ENCODE data around the gene CCM2. TPM values are rescaled to one million over a fixed set of nuclear protein-coding genes. Genes with fewer than 3 reads are reported as not detected.
"Not testable (repeated sequence)": the region's sequence is repeated elsewhere in the genome, so short reads cannot be mapped to it uniquely, and the experiment has no call there.

CCM2 gene
- total and polyA plus RNA-seq, 7 donors = 28.1 to 54.2 (median 34.1) TPM

- intact Hi-C loops (cut with DNase I) = loop anchor here (5.0 to 10.0 kb wide), 2 partner anchors 265 to 508 kb away; partner anchors contain the start of genes H2AZ2 and OGDH
- H3K4me3 ChIP-seq = peak overlapping the region in 1 of 4 donors; percentile 73
Observed at GRCh38 chr7:45112648-45113047, 112.6 kb downstream of the CCM2 start.

GRCh38 chr7:45114257-45114656, 114.3 kb downstream of the CCM2 start:
- H3K36me3 ChIP-seq, H3K9me3 ChIP-seq, DNase-seq, H3K27ac ChIP-seq, H3K27me3 ChIP-seq, H3K4me3 ChIP-seq: not testable (repeated sequence)
- intact Hi-C loops (cut with DNase I) = loop anchor here (5.0 to 10.0 kb wide), 2 partner anchors 267 to 509 kb away; partner anchors contain the start of genes H2AZ2 and OGDH
- WGBS, 2 donors = 64 to 87% methylated on average over 1 of the region's 1 CpG
- peaks cover 0 to 22% (median 18%) of the 10 kb centered on the region in 4 donors for H3K4me1 ChIP-seq

More at GRCh38 chr7:45112648-45113047, 112.6 kb downstream of the CCM2 start:
- TF ChIP-seq POLR2AphosphoS5 (IDR thresholded peaks at IDR 0.05) = no peak
- TF ChIP-seq CTCF (IDR thresholded peaks at IDR 0.05) = no peak
- no peak for TF ChIP-seq EP300 (IDR thresholded peaks at IDR 0.05)
- no peak for TF ChIP-seq POLR2A (IDR thresholded peaks at IDR 0.05)
- DNase-seq = no peak
- Histone ChIP-seq H3K9me3 (no peaks in the 10 kb centered on the region), H3K27ac (peak overlapping the region in 3 of 4 donors; percentile 89 to 93 (median 92)), H3K27me3 (peaks cover 0 to 4% (median 0%) of the 10 kb centered on the region in 3 donors), H3K4me1 (peaks cover 0 to 38% (median 33%) of the 10 kb centered on the region in 4 donors), H3K36me3 (peaks cover 13 to 19% (median 13%) of the 10 kb centered on the region in 4 donors)
- 84 to 94% methylated on average over 1 of the region's 1 CpG for WGBS, 2 donors

GRCh38 chr7:45114926-45115325, 114.9 kb downstream of the CCM2 start:
- Histone ChIP-seq H3K27ac (no peak overlapping the region), H3K9me3 (no peaks in the 10 kb centered on the region), H3K4me3 (no peak overlapping the region), H3K27me3 (peaks cover 0 to 4% (median 0%) of the 10 kb centered on the region in 3 donors), H3K4me1 (peaks cover 0 to 18% (median 15%) of the 10 kb centered on the region in 4 donors), H3K36me3 (no peaks in the 10 kb centered on the region)
- no peak for DNase-seq
- intact Hi-C loops (cut with DNase I) = loop anchor here (5.0 to 10.0 kb wide), 2 partner anchors 268 to 510 kb away; partner anchors contain the start of genes H2AZ2 and OGDH
- TF ChIP-seq POLR2AphosphoS5 (IDR thresholded peaks at IDR 0.05) = no peak
- TF ChIP-seq EP300 (IDR thresholded peaks at IDR 0.05) = no peak
- TF ChIP-seq CTCF (IDR thresholded peaks at IDR 0.05) = no peak
- TF ChIP-seq POLR2A (IDR thresholded peaks at IDR 0.05) = no peak

GRCh38 chr7:45116048-45116447, 116.0 kb downstream of the CCM2 start:
- H3K36me3 ChIP-seq = no peaks in the 10 kb centered on the region
- intact Hi-C loops (cut with DNase I) = loop anchor here (10.0 kb wide), 1 partner anchor 511 kb away; the partner anchor contains the start of gene OGDH
- no peak overlapping the region for H3K27ac ChIP-seq
- no peak for DNase-seq
- H3K27me3 ChIP-seq = peaks cover 0 to 4% (median 0%) of the 10 kb centered on the region in 3 donors
- H3K9me3 ChIP-seq = no peaks in the 10 kb centered on the region
- peaks cover 0 to 7% (median 6%) of the 10 kb centered on the region in 4 donors for H3K4me1 ChIP-seq
- TF ChIP-seq CTCF (IDR thresholded peaks at IDR 0.05) (no peak), POLR2A (IDR thresholded peaks at IDR 0.05) (no peak), POLR2AphosphoS5 (IDR thresholded peaks at IDR 0.05) (no peak), EP300 (IDR thresholded peaks at IDR 0.05) (no peak)
- H3K4me3 ChIP-seq = no peak overlapping the region
- WGBS, 2 donors = 90% methylated on average over 1 of the region's 1 CpG

GRCh38 chr7:45117582-45117981, 117.6 kb downstream of the CCM2 start:
- TF ChIP-seq POLR2AphosphoS5 (IDR thresholded peaks at IDR 0.05) (no peak), POLR2A (IDR thresholded peaks at IDR 0.05) (no peak), CTCF (IDR thresholded peaks at IDR 0.05) (no peak), EP300 (IDR thresholded peaks at IDR 0.05) (no peak)
- peaks cover 0 to under 1% (median under 1%) of the 10 kb centered on the region in 4 donors for H3K4me1 ChIP-seq
- no peak overlapping the region for H3K4me3 ChIP-seq
- WGBS, 2 donors = 77 to 85% methylated on average over 4 of the region's 4 CpGs
- H3K9me3 ChIP-seq = no peaks in the 10 kb centered on the region
- intact Hi-C loops (cut with DNase I) = loop anchor here (10.0 kb wide), 1 partner anchor 513 kb away; the partner anchor contains the start of gene OGDH
- peaks cover 0 to 4% (median 0%) of the 10 kb centered on the region in 3 donors for H3K27me3 ChIP-seq
- peak; percentile 55 for DNase-seq
- no peak overlapping the region for H3K27ac ChIP-seq
- no peaks in the 10 kb centered on the region for H3K36me3 ChIP-seq
